ENCODE data around the gene HSFX4.

DNA sequence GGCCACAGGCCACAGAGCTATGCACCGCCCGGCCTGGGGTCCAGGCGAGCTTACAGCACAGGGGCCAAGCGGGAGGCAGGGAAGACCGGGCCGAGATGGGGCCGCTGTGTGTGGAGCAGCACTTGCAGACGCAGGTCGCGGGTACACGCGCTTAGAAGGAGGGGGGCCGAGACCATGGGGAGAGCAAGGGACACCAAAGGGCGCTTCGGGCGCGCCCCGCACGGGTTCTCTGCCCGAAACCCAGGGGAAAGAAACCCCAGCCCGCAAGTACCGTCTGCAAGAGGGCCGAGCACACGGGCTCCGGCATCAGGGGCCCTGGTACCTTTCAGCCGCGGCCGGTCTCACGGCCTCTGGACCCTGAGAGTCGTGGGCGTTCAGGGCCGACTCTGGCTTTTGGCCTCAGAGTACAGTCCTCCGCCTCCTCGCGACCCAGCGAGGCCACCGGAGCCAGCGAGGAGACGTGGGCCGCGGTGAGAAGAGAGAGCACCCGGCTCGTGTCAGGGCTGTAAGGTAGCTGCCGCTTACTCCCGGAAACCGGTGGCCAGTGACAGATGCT, 8.6 kb downstream of the HSFX4 start:
- TF ChIP-seq RAD21 (conservative IDR thresholded peaks at IDR 0.05 in 1 of 2, IDR thresholded peaks at IDR 0.05 in 1 of 2) (no peak), POLR2A (IDR thresholded peaks at IDR 0.05; ENCODE audit: low read length) (no peak), ZSCAN20 (CRISPR knock-in tag; IDR thresholded peaks at IDR 0.05) (no peak), HEYL (CRISPR knock-in tag; IDR thresholded peaks at IDR 0.05) (no peak), CHD4 (IDR thresholded peaks at IDR 0.05; ENCODE audit: borderline replicate concordance) (no peak), HOXA7 (CRISPR knock-in tag; IDR thresholded peaks at IDR 0.05) (no peak), MYC (IDR thresholded peaks at IDR 0.05; ENCODE audit: borderline replicate concordance, low read length) (no peak), CHD2 (IDR thresholded peaks at IDR 0.05; ENCODE audit: low read length, partially characterized antibody) (no peak), EHMT2 (IDR thresholded peaks at IDR 0.05; ENCODE audit: low read depth) (no peak), KDM1A (IDR thresholded peaks at IDR 0.05; ENCODE audit: low read depth) (no peak), EP300 (IDR thresholded peaks at IDR 0.05) (no peak)
- TF ChIP-seq, protein P1, sequence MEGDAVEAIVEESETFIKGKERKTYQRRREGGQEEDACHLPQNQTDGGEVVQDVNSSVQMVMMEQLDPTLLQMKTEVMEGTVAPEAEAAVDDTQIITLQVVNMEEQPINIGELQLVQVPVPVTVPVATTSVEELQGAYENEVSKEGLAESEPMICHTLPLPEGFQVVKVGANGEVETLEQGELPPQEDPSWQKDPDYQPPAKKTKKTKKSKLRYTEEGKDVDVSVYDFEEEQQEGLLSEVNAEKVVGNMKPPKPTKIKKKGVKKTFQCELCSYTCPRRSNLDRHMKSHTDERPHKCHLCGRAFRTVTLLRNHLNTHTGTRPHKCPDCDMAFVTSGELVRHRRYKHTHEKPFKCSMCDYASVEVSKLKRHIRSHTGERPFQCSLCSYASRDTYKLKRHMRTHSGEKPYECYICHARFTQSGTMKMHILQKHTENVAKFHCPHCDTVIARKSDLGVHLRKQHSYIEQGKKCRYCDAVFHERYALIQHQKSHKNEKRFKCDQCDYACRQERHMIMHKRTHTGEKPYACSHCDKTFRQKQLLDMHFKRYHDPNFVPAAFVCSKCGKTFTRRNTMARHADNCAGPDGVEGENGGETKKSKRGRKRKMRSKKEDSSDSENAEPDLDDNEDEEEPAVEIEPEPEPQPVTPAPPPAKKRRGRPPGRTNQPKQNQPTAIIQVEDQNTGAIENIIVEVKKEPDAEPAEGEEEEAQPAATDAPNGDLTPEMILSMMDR (IDR thresholded peaks at IDR 0.05): no peak
- TF ChIP-seq, protein P2, sequence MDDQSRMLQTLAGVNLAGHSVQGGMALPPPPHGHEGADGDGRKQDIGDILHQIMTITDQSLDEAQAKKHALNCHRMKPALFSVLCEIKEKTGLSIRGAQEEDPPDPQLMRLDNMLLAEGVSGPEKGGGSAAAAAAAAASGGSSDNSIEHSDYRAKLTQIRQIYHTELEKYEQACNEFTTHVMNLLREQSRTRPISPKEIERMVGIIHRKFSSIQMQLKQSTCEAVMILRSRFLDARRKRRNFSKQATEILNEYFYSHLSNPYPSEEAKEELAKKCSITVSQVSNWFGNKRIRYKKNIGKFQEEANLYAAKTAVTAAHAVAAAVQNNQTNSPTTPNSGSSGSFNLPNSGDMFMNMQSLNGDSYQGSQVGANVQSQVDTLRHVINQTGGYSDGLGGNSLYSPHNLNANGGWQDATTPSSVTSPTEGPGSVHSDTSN (IDR thresholded peaks at IDR 0.05): no peak
- TF ChIP-seq, protein P3, sequence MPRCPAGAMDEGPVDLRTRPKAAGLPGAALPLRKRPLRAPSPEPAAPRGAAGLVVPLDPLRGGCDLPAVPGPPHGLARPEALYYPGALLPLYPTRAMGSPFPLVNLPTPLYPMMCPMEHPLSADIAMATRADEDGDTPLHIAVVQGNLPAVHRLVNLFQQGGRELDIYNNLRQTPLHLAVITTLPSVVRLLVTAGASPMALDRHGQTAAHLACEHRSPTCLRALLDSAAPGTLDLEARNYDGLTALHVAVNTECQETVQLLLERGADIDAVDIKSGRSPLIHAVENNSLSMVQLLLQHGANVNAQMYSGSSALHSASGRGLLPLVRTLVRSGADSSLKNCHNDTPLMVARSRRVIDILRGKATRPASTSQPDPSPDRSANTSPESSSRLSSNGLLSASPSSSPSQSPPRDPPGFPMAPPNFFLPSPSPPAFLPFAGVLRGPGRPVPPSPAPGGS (IDR thresholded peaks at IDR 0.05): no peak
